B cell (primary cell): Measurements from ENCODE around the gene ISG20L2. TPM values are rescaled to one million over a fixed set of nuclear protein-coding genes. Genes with fewer than 3 reads are reported as not detected.
A peak's percentile ranks its signal among the peaks of the same experiment; 100 is the strongest.

Source experiments
- ATAC-seq: fragments of 200-7000 bp; cut with Tn5 transposase; one replicate; pipeline ENCODE4 v1.10.0; 2021; ENCODE audit warnings: low read depth, mild to moderate bottlenecking, moderate number of reproducible peaks, moderate library complexity
- CTCF ChIA-PET: fragments of 350-600 bp; sonication (Branson Sonifier 250); formaldehyde crosslinking; loops from one replicate; lab custom pipeline; 2021; ENCODE audit warnings: antibody characterized with exemption, inconsistent platforms; lab: Charles Lee
- POLR2A ChIA-PET: fragments of 350-600 bp; sonication (Branson Sonifier 250); formaldehyde crosslinking; loops from one replicate; lab custom pipeline; 2021; ENCODE audit warnings: antibody characterized with exemption; lab: Charles Lee
- DNase-seq: peaks from one replicate; pipeline ENCODE4 v3.0.0; 2013
- H2AFZ ChIP-seq: 2 replicates; pipeline ENCODE4 v1.6.1; 2012; ENCODE audit warnings: mild to moderate bottlenecking, low read depth, low read length; ENCODE audit not compliant: insufficient read depth, poor library complexity, severe bottlenecking
- H3K27ac ChIP-seq, 2 donors: 1 replicate in 1 of 2; 2 replicates in 1 of 2; pipeline ENCODE4 v1.5.1; 2012 to 2013; ENCODE audit warnings: low read length in 2 of 2, mild to moderate bottlenecking in 2 of 2, moderate library complexity in 1 of 2
- H3K27me3 ChIP-seq, 4 experiments: fragments of 200-600 bp in 1 of 4; sonication (generic) in 1 of 4; replicated peaks in 1 of 4; 1 replicate in 2 of 4; 2 replicates in 2 of 4; pipeline versions ENCODE4 v1.6.1 to v1.7.0; 2013 to 2016; ENCODE audit warnings: low read length in 3 of 4, mild to moderate bottlenecking in 2 of 4, mixed read lengths in 1 of 4, moderate library complexity in 1 of 4; ENCODE audit not compliant: insufficient read depth in 4 of 4, control insufficient read depth in 3 of 4; ENCODE audit errors: control extremely low read depth in 1 of 4
- H3K36me3 ChIP-seq, 2 experiments: replicated peaks in 1 of 2; 1 replicate in 1 of 2; 2 replicates in 1 of 2; pipeline versions ENCODE4 v1.6.1 to v1.7.1; 2013; ENCODE audit warnings: low read length in 1 of 2; ENCODE audit not compliant: insufficient read depth in 2 of 2, control insufficient read depth in 1 of 2; ENCODE audit errors: control extremely low read depth in 1 of 2, extremely low read depth in 1 of 2
- H3K4me1 ChIP-seq, 2 donors: fragments of 200-600 bp in 1 of 2; sonication (generic) in 1 of 2; 1 replicate in 1 of 2; 2 replicates in 1 of 2; pipeline versions ENCODE4 v1.5.1 to v1.6.1; 2013 to 2017; ENCODE audit warnings: low read length in 2 of 2; ENCODE audit not compliant: control insufficient read depth in 2 of 2, insufficient read depth in 2 of 2
- H3K4me2 ChIP-seq: replicated peaks from 2 replicates; pipeline ENCODE3; 2012; ENCODE audit warnings: mild to moderate bottlenecking, low read depth, low read length; ENCODE audit not compliant: poor library complexity, severe bottlenecking
- H3K4me3 ChIP-seq, 5 experiments: fragments of 200-600 bp in 1 of 5; sonication (generic) in 1 of 5; 1 replicate in 3 of 5; 2 replicates in 2 of 5; pipeline versions ENCODE4 v1.5.1 to v1.7.0; 2011 to 2016; ENCODE audit warnings: low read length in 4 of 5, mild to moderate bottlenecking in 4 of 5, low read depth in 2 of 5, control low read depth in 1 of 5, moderate library complexity in 1 of 5; ENCODE audit not compliant: insufficient read depth in 1 of 5; ENCODE audit errors: control extremely low read depth in 1 of 5, extremely low read depth in 1 of 5
- H3K79me2 ChIP-seq: fragments of 200-600 bp; sonication (generic); one replicate; pipeline ENCODE4 v1.6.0; 2016; ENCODE audit warnings: low read length; ENCODE audit not compliant: control insufficient read depth, insufficient read depth
- H3K9ac ChIP-seq: fragments of 200-600 bp; sonication (generic); 2 replicates; pipeline ENCODE4 v1.6.1; 2017; ENCODE audit warnings: mild to moderate bottlenecking, low read length, moderate library complexity
- H3K9me3 ChIP-seq, 3 donors: one replicate each; pipeline versions ENCODE4 v1.6.1 to v1.7.1; 2013; ENCODE audit warnings: low read length in 2 of 3; ENCODE audit not compliant: control insufficient read depth in 2 of 3, insufficient read depth in 1 of 3; ENCODE audit errors: control extremely low read depth in 1 of 3
- H4K20me1 ChIP-seq: 2 replicates; pipeline ENCODE4 v1.6.0; 2012; ENCODE audit warnings: mild to moderate bottlenecking, low read length; ENCODE audit not compliant: insufficient read depth, control insufficient read depth, poor library complexity, severe bottlenecking
- H3K27ac Mint-ChIP-seq: one replicate; pipeline ENCODE4 v1.8.0; 2021; ENCODE audit warnings: mixed read lengths
- H3K27me3 Mint-ChIP-seq: one replicate; pipeline ENCODE4 v1.8.0; 2021; ENCODE audit warnings: mixed read lengths
- H3K4me1 Mint-ChIP-seq: one replicate; pipeline ENCODE4 v1.8.0; 2021; ENCODE audit warnings: mixed read lengths
- H3K4me3 Mint-ChIP-seq: one replicate; pipeline ENCODE4 v1.8.0; 2021; ENCODE audit warnings: mixed read lengths
- H3K9me3 Mint-ChIP-seq: one replicate; pipeline ENCODE4 v1.8.0; 2022; ENCODE audit warnings: mixed read lengths; ENCODE audit not compliant: insufficient read depth
- CTCF ChIP-seq: fragments of 200-600 bp; IDR thresholded peaks from one replicate; pipeline ENCODE4 v1.8.0; 2022; ENCODE audit warnings: antibody characterized with exemption, mild to moderate bottlenecking
- EZH2 ChIP-seq: IDR thresholded peaks from 2 replicates; pipeline ENCODE4 v1.6.1; 2012; ENCODE audit warnings: borderline replicate concordance, low read depth, mild to moderate bottlenecking, moderate library complexity, low read length; ENCODE audit not compliant: insufficient read depth, poor library complexity, severe bottlenecking
- WGBS: methylation state at CpG from one replicate; pipeline ENCODE4 v1.1.5; 2013; ENCODE audit warnings: missing lambda C conversion rate; ENCODE audit not compliant: insufficient coverage; 5-methylcytosine and 5-hydroxymethylcytosine counted together
- intact Hi-C: fragments of 100-400 bp; cut with micrococcal nuclease; formaldehyde crosslinking; loops from one replicate; pipeline ENCODE4 v1.10.0; 2022
- polyA plus RNA-seq: library from polyadenylated mRNA; depleted of rRNA; stranded (reverse); fragments of >200 nt; gene quantifications from 2 replicates; pipeline ENCODE4 v1.2.3, GENCODE V29; 2012
- total RNA-seq, 2 donors: library from RNA; stranded (reverse); fragments of 120-200 nt in 1 of 2; gene quantifications; 1 replicate in 1 of 2; 2 replicates in 1 of 2; pipeline versions ENCODE4 v1.2.3 to v1.2.4, GENCODE V29; 2013 to 2022

The ISG20L2 gene
- total and polyA plus RNA-seq, 2 donors (not counting 1 experiment from before 2014, with no cell fraction given) = 30.1 to 51.7 TPM

- Mint-ChIP-seq H3K27me3 (no peaks in the 10 kb centered on the region), H3K27ac (no peak overlapping the region)
- peak; percentile 1 for ATAC-seq
Measured at GRCh38 chr1:156767879-156768604, 39.5 kb upstream of the ISG20L2 start.

More at GRCh38 chr1:156767879-156768604, 39.5 kb upstream of the ISG20L2 start:
- Histone ChIP-seq H3K4me2 (peak overlapping the region; percentile 92), H3K9ac (peak overlapping the region; percentile 94), H3K4me1 (peaks cover 27 to 32% of the 10 kb centered on the region in 2 donors), H3K27ac (peak overlapping the region; percentile 91 to 97), H3K4me3 (peak overlapping the region; percentile 76 to 97 (median 86)), H4K20me1 (peaks cover 17% of the 10 kb centered on the region), H2AFZ (peak overlapping the region; percentile 68), H3K27me3 (no peaks in the 10 kb centered on the region), H3K79me2 (peaks cover 57% of the 10 kb centered on the region), H3K9me3 (no peaks in the 10 kb centered on the region), H3K36me3 (peaks cover 1 to 18% of the 10 kb centered on the region in 2 experiments)
- CTCF ChIA-PET = interaction anchor here (0.6 to 9.0 kb wide), 8 partner anchors 16 to 78 kb away, joined by 3 to 87 read pairs (median 4); partner anchors contain the start of genes HDGF, ISG20L2, METTL25B and MRPL24
- Mint-ChIP-seq H3K4me3 (no peak overlapping the region), H3K9me3 (no peaks in the 10 kb centered on the region), H3K4me1 (peaks cover 38% of the 10 kb centered on the region)
- DNase-seq = no peak
- TF ChIP-seq EZH2 (no peak), CTCF (no peak)
- intact Hi-C loops = loop anchor here (1.0 to 5.0 kb wide), 6 partner anchors 17 to 486 kb away; partner anchors contain the start of genes GPATCH4, HDGF, ISG20L2 and METTL25B
- WGBS = 2% methylated on average over 17 of the region's 31 CpGs
- POLR2A ChIA-PET = interaction anchor here (1.1 to 3.1 kb wide), 6 partner anchors 16 to 42 kb away, joined by 3 to 43 read pairs (median 16); partner anchors contain the start of genes HDGF, ISG20L2, METTL25B and MRPL24
